SU-DHL-6 (cell line): Measurements from ENCODE around the gene BLVRB.
"Not testable (repeated sequence)": the region's sequence is repeated elsewhere in the genome, so short reads cannot be mapped to it uniquely, and the experiment has no call there.

Source experiments
- H2AFZ ChIP-seq: fragments of 200-600 bp; sonication (generic); 2 replicates; pipeline ENCODE4 v1.6.1; 2014; ENCODE audit warnings: low read depth, mild to moderate bottlenecking, moderate library complexity, mixed read lengths, antibody characterized with exemption, low read length; ENCODE audit not compliant: severe bottlenecking
- H3F3A ChIP-seq: fragments of 200-600 bp; shearing (Covaris generic); 2 replicates; pipeline ENCODE4 v1.6.0; 2016; ENCODE audit warnings: antibody characterized with exemption, mild to moderate bottlenecking; ENCODE audit not compliant: insufficient read depth
- H3K27ac ChIP-seq: fragments of 200-600 bp; sonication (generic); 2 replicates; pipeline ENCODE4 v1.5.1; 2016; ENCODE audit warnings: low read depth, mild to moderate bottlenecking, low read length, moderate library complexity, mixed read lengths
- H3K27me3 ChIP-seq: fragments of 200-600 bp; sonication (generic), shearing (Covaris generic); 2 replicates; pipeline ENCODE4 v1.6.0; 2014; ENCODE audit warnings: mild to moderate bottlenecking, low read length
- H3K36me3 ChIP-seq: fragments of 200-600 bp; sonication (generic); 2 replicates; pipeline ENCODE4 v1.6.1; 2014; ENCODE audit warnings: mild to moderate bottlenecking, low read length, mixed read lengths
- H3K4me2 ChIP-seq: fragments of 300-600, 200-600 bp; shearing (Covaris generic), sonication (generic); 2 replicates; pipeline ENCODE4 v1.6.0; 2014; ENCODE audit warnings: low read length, low read depth, mild to moderate bottlenecking; ENCODE audit not compliant: poor library complexity, severe bottlenecking
- H3K4me3 ChIP-seq: fragments of 200-600 bp; sonication (generic); 2 replicates; pipeline ENCODE4 v1.5.1; 2014; ENCODE audit warnings: antibody characterized with exemption, low read length, mild to moderate bottlenecking, mixed read lengths; ENCODE audit not compliant: insufficient read depth, poor library complexity, severe bottlenecking
- H3K79me2 ChIP-seq: fragments of 200-600 bp; sonication (generic); 2 replicates; pipeline ENCODE4 v1.6.1; 2014; ENCODE audit warnings: mild to moderate bottlenecking, low read length, moderate library complexity; ENCODE audit not compliant: insufficient read depth
- H3K9ac ChIP-seq: fragments of 200-600 bp; sonication (generic); 2 replicates; pipeline ENCODE4 v1.7.0; 2014; ENCODE audit warnings: mild to moderate bottlenecking, low read length
- H3K9me2 ChIP-seq: fragments of 200-600 bp; sonication (generic); replicated peaks from 2 replicates; pipeline ENCODE4 v1.6.1; 2014; ENCODE audit warnings: low read length; ENCODE audit not compliant: insufficient read depth
- H3K9me3 ChIP-seq: fragments of 200-600 bp; sonication (generic); 2 replicates; pipeline ENCODE4 v1.6.1; 2014; ENCODE audit warnings: low read length, mixed read lengths; ENCODE audit not compliant: insufficient read depth
- H4K20me1 ChIP-seq: fragments of 200-600 bp; sonication (generic); 2 replicates; pipeline ENCODE4 v1.6.1; 2014; ENCODE audit warnings: low read depth, mild to moderate bottlenecking, antibody characterized with exemption, low read length, moderate library complexity, mixed read lengths
- EZH2phosphoT487 ChIP-seq: fragments of 200-600 bp; sonication (generic), shearing (Covaris generic); conservative IDR thresholded peaks from 2 replicates; pipeline ENCODE4 v1.6.1; 2018; ENCODE audit warnings: mild to moderate bottlenecking, antibody characterized with exemption, low read length, moderate library complexity, mixed read lengths
- TF ChIP-seq, protein P1 (sequence below): fragments of 200-600 bp; sonication (generic); IDR thresholded peaks from one replicate; pipeline ENCODE4 v1.5.1; 2017; ENCODE audit warnings: antibody characterized with exemption, mild to moderate bottlenecking, low read length, moderate library complexity; ENCODE audit not compliant: insufficient read depth, poor library complexity, severe bottlenecking

BLVRB gene

DNA sequence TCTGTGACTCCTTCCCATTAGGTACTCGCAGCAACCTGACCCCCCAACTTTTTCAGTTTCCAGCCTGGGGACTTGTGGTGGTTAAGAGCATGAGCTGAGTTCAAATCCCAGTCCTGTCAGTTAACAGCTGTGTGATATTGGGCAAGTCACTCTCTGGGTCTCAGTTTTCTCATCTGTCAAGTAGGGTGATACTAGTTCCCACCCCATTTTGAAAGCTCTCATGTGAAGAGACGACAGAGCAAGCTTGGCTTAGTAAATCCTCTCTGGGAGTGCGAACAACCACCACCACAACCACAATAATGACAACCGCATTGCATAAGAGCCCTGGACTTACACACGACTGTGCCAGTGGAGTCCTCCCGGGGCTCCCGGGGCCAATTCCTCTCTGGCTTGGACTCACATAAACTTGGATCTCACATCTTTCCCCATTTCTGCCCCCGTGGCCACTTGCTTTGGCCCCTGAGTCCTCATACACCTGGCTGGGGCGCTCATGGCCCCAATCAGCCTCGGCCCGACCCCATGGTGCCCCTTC lies 454 bp downstream of the BLVRB start:
- Histone ChIP-seq H3K36me3 (no peaks in the 10 kb centered on the region), H3K27me3 (no peaks in the 10 kb centered on the region), H3K9me2 (no peaks in the 10 kb centered on the region), H3K4me2 (peak overlapping the region; percentile 79), H3K9me3 (no peaks in the 10 kb centered on the region), H3K27ac (no peak overlapping the region), H3F3A (0 out of 2 replicates have a peak, but pooled peaks cover 3% of the 10 kb centered on the region), H3K4me3 (peak overlapping the region; percentile 72), H4K20me1 (no peaks in the 10 kb centered on the region), H3K79me2 (no peaks in the 10 kb centered on the region), H2AFZ (peak overlapping the region; percentile 93), H3K9ac (peak overlapping the region; percentile 70)
- TF ChIP-seq, protein P1, sequence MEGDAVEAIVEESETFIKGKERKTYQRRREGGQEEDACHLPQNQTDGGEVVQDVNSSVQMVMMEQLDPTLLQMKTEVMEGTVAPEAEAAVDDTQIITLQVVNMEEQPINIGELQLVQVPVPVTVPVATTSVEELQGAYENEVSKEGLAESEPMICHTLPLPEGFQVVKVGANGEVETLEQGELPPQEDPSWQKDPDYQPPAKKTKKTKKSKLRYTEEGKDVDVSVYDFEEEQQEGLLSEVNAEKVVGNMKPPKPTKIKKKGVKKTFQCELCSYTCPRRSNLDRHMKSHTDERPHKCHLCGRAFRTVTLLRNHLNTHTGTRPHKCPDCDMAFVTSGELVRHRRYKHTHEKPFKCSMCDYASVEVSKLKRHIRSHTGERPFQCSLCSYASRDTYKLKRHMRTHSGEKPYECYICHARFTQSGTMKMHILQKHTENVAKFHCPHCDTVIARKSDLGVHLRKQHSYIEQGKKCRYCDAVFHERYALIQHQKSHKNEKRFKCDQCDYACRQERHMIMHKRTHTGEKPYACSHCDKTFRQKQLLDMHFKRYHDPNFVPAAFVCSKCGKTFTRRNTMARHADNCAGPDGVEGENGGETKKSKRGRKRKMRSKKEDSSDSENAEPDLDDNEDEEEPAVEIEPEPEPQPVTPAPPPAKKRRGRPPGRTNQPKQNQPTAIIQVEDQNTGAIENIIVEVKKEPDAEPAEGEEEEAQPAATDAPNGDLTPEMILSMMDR: no peak
- TF ChIP-seq EZH2phosphoT487: no peak

DNA sequence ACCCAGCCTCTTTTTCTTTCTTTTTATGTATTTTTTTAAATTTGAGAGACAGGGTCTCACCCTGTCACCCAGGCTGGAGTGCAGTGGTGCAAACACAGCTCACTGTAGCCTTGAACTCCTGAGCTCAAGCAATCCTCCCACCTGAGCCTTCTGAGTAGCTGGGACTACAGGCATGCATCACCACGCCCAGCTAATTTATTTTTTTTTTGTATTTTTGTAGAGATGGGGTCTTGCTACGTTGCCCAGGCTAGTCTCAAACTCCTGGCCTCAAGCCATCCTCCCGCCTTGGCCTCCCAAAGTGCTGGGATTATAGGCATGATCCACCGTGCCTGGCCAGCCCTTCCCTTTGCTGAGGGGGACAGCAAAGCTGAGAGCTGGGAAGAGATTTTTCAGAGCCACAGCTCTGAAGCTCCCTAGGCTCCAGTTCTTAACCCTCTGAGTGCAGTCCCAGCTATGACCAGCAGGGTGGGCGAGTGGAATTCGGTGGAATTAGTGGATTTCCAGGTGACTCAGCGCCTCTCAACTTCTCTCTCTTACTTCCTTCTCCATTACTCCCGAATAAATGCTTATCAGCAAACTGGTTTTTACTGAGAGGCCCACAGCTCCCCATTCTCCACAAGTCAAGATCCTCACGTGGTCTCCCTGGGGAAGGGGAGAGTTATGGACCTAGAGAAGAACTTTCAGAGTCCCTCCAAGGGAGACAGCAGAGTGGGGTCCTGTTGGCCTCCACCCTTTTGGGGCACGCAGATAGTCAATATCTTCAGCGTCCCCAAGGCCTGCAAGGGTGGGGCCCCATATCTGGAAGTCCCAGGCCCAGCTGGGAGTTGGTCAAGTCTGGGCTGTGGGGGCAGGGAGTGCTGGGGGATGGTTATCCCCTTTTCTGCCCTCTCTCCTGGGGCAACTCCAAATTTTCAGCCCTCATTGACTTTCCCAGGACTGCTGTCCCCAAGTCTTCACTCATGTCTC lies 1.2 kb downstream of the BLVRB start:
- H3K79me2 ChIP-seq: no peaks in the 10 kb centered on the region
- H3K9me3 ChIP-seq: no peaks in the 10 kb centered on the region
- no peak for TF ChIP-seq EZH2phosphoT487
- TF ChIP-seq, protein P1: no peak
- peak overlapping the region; percentile 79 for H3K4me2 ChIP-seq
- peak overlapping the region; percentile 70 for H3K9ac ChIP-seq
- peak overlapping the region; percentile 72 for H3K4me3 ChIP-seq
- H3K9me2 ChIP-seq: no peaks in the 10 kb centered on the region
- H3K27me3 ChIP-seq: no peaks in the 10 kb centered on the region
- no peak overlapping the region for H2AFZ ChIP-seq
- H4K20me1 ChIP-seq: no peaks in the 10 kb centered on the region
- H3F3A ChIP-seq: 0 out of 2 replicates have a peak, but pooled peaks cover 3% of the 10 kb centered on the region
- no peaks in the 10 kb centered on the region for H3K36me3 ChIP-seq
- H3K27ac ChIP-seq: no peak overlapping the region

DNA sequence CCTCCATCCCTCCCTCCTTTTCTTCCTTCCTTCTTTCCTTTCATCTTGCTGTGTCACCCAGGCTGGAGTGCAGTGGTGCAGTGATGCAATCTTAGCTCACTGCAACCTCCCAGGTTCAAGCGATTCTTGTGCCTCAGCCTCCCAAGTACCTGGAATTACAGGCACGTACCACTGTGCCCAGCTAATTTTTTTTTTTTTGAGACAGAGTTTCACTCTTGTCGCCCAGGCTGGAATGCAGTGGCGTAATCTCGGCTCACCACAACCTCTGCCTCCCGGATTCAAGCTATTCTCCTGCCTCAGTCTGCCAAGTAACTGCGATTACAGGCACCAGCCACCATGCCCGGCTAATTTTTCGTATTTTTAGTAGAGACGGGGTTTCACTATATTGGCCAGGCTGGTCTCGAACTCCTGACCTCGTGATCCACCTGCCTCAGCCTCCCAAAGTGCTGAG lies 1.9 kb downstream of the BLVRB start:
- H3K9ac ChIP-seq, H3K27ac ChIP-seq, H3K4me2 ChIP-seq, H2AFZ ChIP-seq, H3K9me2 ChIP-seq, H4K20me1 ChIP-seq, H3K36me3 ChIP-seq, H3K4me3 ChIP-seq, H3K9me3 ChIP-seq, H3K79me2 ChIP-seq, H3K27me3 ChIP-seq, H3F3A ChIP-seq: not testable (repeated sequence)
